IMR-90 (cell line): ENCODE data around the gene NAA38.

ENCODE experiments used
- FOS ChIP-seq: fragments of 150-350 bp; IDR thresholded peaks from 2 replicates; pipeline ENCODE4 v1.6.1; 2016; ENCODE audit warnings: low read depth, low read length
- MXI1 ChIP-seq: IDR thresholded peaks from 2 replicates; pipeline ENCODE4 v1.6.1; 2012; ENCODE audit warnings: low read depth, mild to moderate bottlenecking, low read length, moderate library complexity, borderline replicate concordance
- POLR2A ChIP-seq: IDR thresholded peaks from 2 replicates; pipeline ENCODE4 v1.6.1; 2012; ENCODE audit warnings: mild to moderate bottlenecking, low read depth, low read length
- RAD21 ChIP-seq: IDR thresholded peaks from 2 replicates; pipeline ENCODE4 v1.6.1; 2012; ENCODE audit warnings: low read length, improper control_type of control experiment
- RCOR1 ChIP-seq: IDR thresholded peaks from 2 replicates; pipeline ENCODE4 v1.6.1; 2012; ENCODE audit warnings: mild to moderate bottlenecking, low read length, improper control_type of control experiment; ENCODE audit not compliant: insufficient replicate concordance
- RFX5 ChIP-seq: IDR thresholded peaks from 2 replicates; pipeline ENCODE4 v1.8.0; 2012; ENCODE audit warnings: low read depth, mild to moderate bottlenecking, low read length, moderate library complexity
- SMC3 ChIP-seq: fragments of 150-350 bp; IDR thresholded peaks from 2 replicates; pipeline ENCODE4 v1.6.1; 2016; ENCODE audit warnings: low read depth, mild to moderate bottlenecking, antibody characterized with exemption, low read length, moderate library complexity
- TF ChIP-seq, protein P1 (sequence below): conservative IDR thresholded peaks from 2 replicates; pipeline ENCODE4 v1.5.1; 2012; ENCODE audit warnings: mild to moderate bottlenecking, low read depth, low read length, improper control_type of control experiment
- TF ChIP-seq, protein P2 (sequence below): fragments of 150-350 bp; IDR thresholded peaks from 2 replicates; pipeline ENCODE4 v1.6.1; 2016; ENCODE audit warnings: low read depth, mild to moderate bottlenecking, low read length, moderate library complexity, borderline replicate concordance

DNA sequence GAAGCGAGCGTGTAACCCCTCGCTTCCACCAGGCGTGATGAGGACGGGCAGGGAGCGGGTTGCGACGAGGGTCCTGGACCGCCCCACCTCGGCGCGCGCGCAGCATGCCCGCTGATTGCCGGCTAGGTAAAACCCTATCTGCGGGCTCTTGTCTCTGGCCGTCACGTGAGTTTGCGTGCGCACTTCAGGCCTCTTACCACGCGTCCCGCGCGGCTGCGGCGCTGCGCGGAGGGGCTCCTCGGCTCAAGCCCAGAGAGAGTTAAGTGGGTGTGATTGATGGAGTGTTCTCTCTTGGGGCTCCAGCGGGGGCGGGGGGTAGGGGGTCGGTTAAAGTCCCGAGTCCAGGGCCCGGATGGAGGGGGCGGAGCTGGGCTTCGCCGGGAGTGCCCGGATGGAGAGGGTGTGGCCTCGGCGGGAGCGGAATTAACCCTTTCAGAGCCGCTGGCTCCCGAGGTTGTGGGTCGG lies 15.4 kb downstream of the NAA38 start:
- TF ChIP-seq, protein P1, sequence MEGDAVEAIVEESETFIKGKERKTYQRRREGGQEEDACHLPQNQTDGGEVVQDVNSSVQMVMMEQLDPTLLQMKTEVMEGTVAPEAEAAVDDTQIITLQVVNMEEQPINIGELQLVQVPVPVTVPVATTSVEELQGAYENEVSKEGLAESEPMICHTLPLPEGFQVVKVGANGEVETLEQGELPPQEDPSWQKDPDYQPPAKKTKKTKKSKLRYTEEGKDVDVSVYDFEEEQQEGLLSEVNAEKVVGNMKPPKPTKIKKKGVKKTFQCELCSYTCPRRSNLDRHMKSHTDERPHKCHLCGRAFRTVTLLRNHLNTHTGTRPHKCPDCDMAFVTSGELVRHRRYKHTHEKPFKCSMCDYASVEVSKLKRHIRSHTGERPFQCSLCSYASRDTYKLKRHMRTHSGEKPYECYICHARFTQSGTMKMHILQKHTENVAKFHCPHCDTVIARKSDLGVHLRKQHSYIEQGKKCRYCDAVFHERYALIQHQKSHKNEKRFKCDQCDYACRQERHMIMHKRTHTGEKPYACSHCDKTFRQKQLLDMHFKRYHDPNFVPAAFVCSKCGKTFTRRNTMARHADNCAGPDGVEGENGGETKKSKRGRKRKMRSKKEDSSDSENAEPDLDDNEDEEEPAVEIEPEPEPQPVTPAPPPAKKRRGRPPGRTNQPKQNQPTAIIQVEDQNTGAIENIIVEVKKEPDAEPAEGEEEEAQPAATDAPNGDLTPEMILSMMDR: no peak
- TF ChIP-seq POLR2A (peak; percentile 80), RFX5 (no peak), RCOR1 (no peak), RAD21 (no peak), MXI1 (no peak), FOS (no peak), SMC3 (peak; percentile 2; the same call in 1 of the 2 replicates)
- TF ChIP-seq, protein P2, sequence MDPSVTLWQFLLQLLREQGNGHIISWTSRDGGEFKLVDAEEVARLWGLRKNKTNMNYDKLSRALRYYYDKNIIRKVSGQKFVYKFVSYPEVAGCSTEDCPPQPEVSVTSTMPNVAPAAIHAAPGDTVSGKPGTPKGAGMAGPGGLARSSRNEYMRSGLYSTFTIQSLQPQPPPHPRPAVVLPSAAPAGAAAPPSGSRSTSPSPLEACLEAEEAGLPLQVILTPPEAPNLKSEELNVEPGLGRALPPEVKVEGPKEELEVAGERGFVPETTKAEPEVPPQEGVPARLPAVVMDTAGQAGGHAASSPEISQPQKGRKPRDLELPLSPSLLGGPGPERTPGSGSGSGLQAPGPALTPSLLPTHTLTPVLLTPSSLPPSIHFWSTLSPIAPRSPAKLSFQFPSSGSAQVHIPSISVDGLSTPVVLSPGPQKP: no peak
